ENCODE data around the gene GSKIP. TPM values are rescaled to one million over a fixed set of nuclear protein-coding genes. Genes with fewer than 3 reads are reported as not detected.

The GSKIP gene
- total and polyA plus RNA-seq, 2 experiments from 2014 or later: 34.0 to 46.6 TPM

GRCh38 chr14:96421236-96421635 lies 57.9 kb downstream of the GSKIP start:
- DNase-seq (ENCODE audit: low spot score): no peak
- Histone ChIP-seq H3K9me3 (ENCODE audit: low read depth) (no peaks in the 10 kb centered on the region), H3K36me3 (replicated peaks; ENCODE audit: insufficient read depth, low read depth) (no peaks in the 10 kb centered on the region), H3K27me3 (no peaks in the 10 kb centered on the region), H3K9me2 (replicated peaks; ENCODE audit: insufficient read depth) (no peaks in the 10 kb centered on the region), H3K79me2 (no peaks in the 10 kb centered on the region), H3K4me3 (no peak overlapping the region), H2AFZ (no peak overlapping the region), H3K4me1 (ENCODE audit: insufficient read depth) (no peaks in the 10 kb centered on the region), H4K20me1 (ENCODE audit: insufficient read depth, poor library complexity, severe bottlenecking) (no peaks in the 10 kb centered on the region), H3K4me2 (no peak overlapping the region), H3K27ac (no peak overlapping the region)
- 82% methylated on average over 6 of the region's 6 CpGs for WGBS (ENCODE audit: low lambda C conversion rate, missing lambda C conversion rate)
- TF ChIP-seq, protein P1, sequence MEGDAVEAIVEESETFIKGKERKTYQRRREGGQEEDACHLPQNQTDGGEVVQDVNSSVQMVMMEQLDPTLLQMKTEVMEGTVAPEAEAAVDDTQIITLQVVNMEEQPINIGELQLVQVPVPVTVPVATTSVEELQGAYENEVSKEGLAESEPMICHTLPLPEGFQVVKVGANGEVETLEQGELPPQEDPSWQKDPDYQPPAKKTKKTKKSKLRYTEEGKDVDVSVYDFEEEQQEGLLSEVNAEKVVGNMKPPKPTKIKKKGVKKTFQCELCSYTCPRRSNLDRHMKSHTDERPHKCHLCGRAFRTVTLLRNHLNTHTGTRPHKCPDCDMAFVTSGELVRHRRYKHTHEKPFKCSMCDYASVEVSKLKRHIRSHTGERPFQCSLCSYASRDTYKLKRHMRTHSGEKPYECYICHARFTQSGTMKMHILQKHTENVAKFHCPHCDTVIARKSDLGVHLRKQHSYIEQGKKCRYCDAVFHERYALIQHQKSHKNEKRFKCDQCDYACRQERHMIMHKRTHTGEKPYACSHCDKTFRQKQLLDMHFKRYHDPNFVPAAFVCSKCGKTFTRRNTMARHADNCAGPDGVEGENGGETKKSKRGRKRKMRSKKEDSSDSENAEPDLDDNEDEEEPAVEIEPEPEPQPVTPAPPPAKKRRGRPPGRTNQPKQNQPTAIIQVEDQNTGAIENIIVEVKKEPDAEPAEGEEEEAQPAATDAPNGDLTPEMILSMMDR (IDR thresholded peaks at IDR 0.05; ENCODE audit: poor library complexity): no peak
- TF ChIP-seq EZH2 (IDR thresholded peaks at IDR 0.05; ENCODE audit: borderline replicate concordance) (no peak), EZH2phosphoT487 (IDR thresholded peaks at IDR 0.05; ENCODE audit: low read depth, severe bottlenecking, unreplicated experiment) (no peak)

DNA sequence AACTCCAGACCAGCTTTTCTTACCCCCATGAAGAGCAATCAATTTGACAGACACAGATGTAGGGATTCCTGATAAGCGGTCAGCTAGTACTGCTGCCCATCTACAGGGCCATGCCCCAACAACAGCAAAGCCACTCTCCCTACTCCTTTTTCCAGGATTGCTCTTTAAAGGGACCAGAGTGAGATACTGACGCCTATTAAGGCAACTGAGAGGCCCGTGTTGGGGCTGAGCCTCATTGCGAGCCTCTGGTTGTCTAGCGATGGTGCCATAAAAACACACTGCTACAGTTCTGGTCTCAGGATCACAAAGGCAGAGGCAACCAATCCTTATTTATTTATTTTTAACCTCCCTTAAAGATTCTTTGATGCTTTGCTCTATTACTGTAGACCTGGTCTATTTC lies 59.7 kb downstream of the GSKIP start:
- Histone ChIP-seq H2AFZ (no peak overlapping the region), H3K9me3 (ENCODE audit: low read depth) (no peaks in the 10 kb centered on the region), H4K20me1 (ENCODE audit: insufficient read depth, poor library complexity, severe bottlenecking) (no peaks in the 10 kb centered on the region), H3K4me3 (no peak overlapping the region), H3K4me2 (no peak overlapping the region), H3K4me1 (ENCODE audit: insufficient read depth) (no peaks in the 10 kb centered on the region), H3K9me2 (replicated peaks; ENCODE audit: insufficient read depth) (no peaks in the 10 kb centered on the region), H3K27me3 (no peaks in the 10 kb centered on the region), H3K79me2 (no peaks in the 10 kb centered on the region), H3K36me3 (replicated peaks; ENCODE audit: insufficient read depth, low read depth) (no peaks in the 10 kb centered on the region), H3K27ac (no peak overlapping the region)
- WGBS (ENCODE audit: low lambda C conversion rate, missing lambda C conversion rate): 65% methylated on average over 5 of the region's 5 CpGs
- TF ChIP-seq EZH2 (IDR thresholded peaks at IDR 0.05; ENCODE audit: borderline replicate concordance) (no peak), EZH2phosphoT487 (IDR thresholded peaks at IDR 0.05; ENCODE audit: low read depth, severe bottlenecking, unreplicated experiment) (no peak)
- TF ChIP-seq, protein P1 (IDR thresholded peaks at IDR 0.05; ENCODE audit: poor library complexity): no peak
- peak; percentile 46 for DNase-seq (ENCODE audit: low spot score)

- no peaks in the 10 kb centered on the region for H3K79me2 ChIP-seq
- H4K20me1 ChIP-seq (ENCODE audit: insufficient read depth, poor library complexity, severe bottlenecking): no peaks in the 10 kb centered on the region
- H3K4me2 ChIP-seq: no peak overlapping the region
- no peak for DNase-seq (ENCODE audit: low spot score)
- TF ChIP-seq, protein P1 (IDR thresholded peaks at IDR 0.05; ENCODE audit: poor library complexity): no peak
- TF ChIP-seq EZH2phosphoT487 (IDR thresholded peaks at IDR 0.05; ENCODE audit: low read depth, severe bottlenecking, unreplicated experiment) (no peak), EZH2 (IDR thresholded peaks at IDR 0.05; ENCODE audit: borderline replicate concordance) (no peak)
- H3K27me3 ChIP-seq: no peaks in the 10 kb centered on the region
- no peak overlapping the region for H3K4me3 ChIP-seq
- H3K36me3 ChIP-seq (replicated peaks; ENCODE audit: insufficient read depth, low read depth): no peaks in the 10 kb centered on the region
- 93% methylated on average over 25 of the region's 25 CpGs for WGBS (ENCODE audit: low lambda C conversion rate, missing lambda C conversion rate)
- no peaks in the 10 kb centered on the region for H3K9me3 ChIP-seq (ENCODE audit: low read depth)
- H3K4me1 ChIP-seq (ENCODE audit: insufficient read depth): no peaks in the 10 kb centered on the region
- no peak overlapping the region for H2AFZ ChIP-seq
- H3K9me2 ChIP-seq (replicated peaks; ENCODE audit: insufficient read depth): no peaks in the 10 kb centered on the region
- no peak overlapping the region for H3K27ac ChIP-seq
Observed at GRCh38 chr14:96423446-96424108, 60.3 kb downstream of the GSKIP start.
